GM18520 (cell line): ENCODE measurements around the gene PDGFA.

ENCODE experiments used
- ATAC-seq: cut with Tn5 transposase; IDR thresholded peaks from one replicate; pipeline ENCODE4 v1.9.1; 2021; ENCODE audit not compliant: unreplicated experiment

PDGFA gene

GRCh38 chr7:505171-505570 lies 14.5 kb downstream of the PDGFA start:
- no peak for ATAC-seq

- no peak for ATAC-seq
These were observed 15.2 kb downstream of the PDGFA start for GRCh38 chr7:504221-505111.

GRCh38 chr7:503575-504111 lies 16.0 kb downstream of the PDGFA start:
- no peak for ATAC-seq

GRCh38 chr7:502296-502695 lies 17.4 kb downstream of the PDGFA start:
- no peak for ATAC-seq

- no peak for ATAC-seq
These were observed 18.1 kb downstream of the PDGFA start for GRCh38 chr7:501526-501925.

GRCh38 chr7:500521-501420 lies 18.9 kb downstream of the PDGFA start:
- no peak for ATAC-seq

GRCh38 chr7:499853-500485 lies 19.7 kb downstream of the PDGFA start:
- ATAC-seq = no peak

GRCh38 chr7:498678-499641 lies 20.7 kb downstream of the PDGFA start:
- ATAC-seq = no peak

GRCh38 chr7:497946-498655 lies 21.5 kb downstream of the PDGFA start:
- ATAC-seq = no peak

GRCh38 chr7:497346-497745 lies 22.3 kb downstream of the PDGFA start:
- no peak for ATAC-seq

GRCh38 chr7:496528-497295 lies 22.9 kb downstream of the PDGFA start:
- no peak for ATAC-seq

GRCh38 chr7:495761-496321 lies 23.8 kb downstream of the PDGFA start:
- no peak for ATAC-seq

- ATAC-seq = no peak
These were observed 24.3 kb downstream of the PDGFA start for GRCh38 chr7:495326-495725.

- no peak for ATAC-seq
These were observed 24.7 kb downstream of the PDGFA start for GRCh38 chr7:494906-495305.

- no peak for ATAC-seq
These were observed 25.4 kb downstream of the PDGFA start for GRCh38 chr7:494259-494687.

- no peak for ATAC-seq
These were observed 25.9 kb downstream of the PDGFA start for GRCh38 chr7:493661-494251.

GRCh38 chr7:492714-493065 lies 27.0 kb downstream of the PDGFA start:
- ATAC-seq = no peak
